ENCODE measurements around the gene DNAJC11.

The DNAJC11 gene

GRCh38 chr1:6694121-6694713, 7.4 kb downstream of the DNAJC11 start:
- DNase-seq (ENCODE audit: low spot score) = no peak

DNA sequence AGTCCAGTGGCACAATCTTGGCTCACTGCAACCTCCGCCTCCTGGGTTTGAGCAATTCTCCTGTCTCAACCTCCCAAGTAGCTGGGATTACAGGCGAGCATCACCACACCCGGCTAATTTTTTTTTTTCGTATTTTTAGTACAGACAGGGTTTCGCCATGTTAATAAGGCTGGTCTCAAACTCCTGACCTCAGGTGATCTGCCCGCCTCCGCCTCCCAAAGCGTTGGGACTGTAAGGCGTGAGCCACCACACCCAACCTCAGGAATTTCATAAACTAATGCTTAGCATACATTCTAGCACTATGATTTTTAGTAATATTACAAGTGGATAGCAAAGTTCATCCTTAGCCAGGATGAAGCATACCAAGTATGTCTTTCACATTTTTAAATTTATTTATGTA, 8.7 kb downstream of the DNAJC11 start:
- no peak for DNase-seq (ENCODE audit: low spot score)

DNA sequence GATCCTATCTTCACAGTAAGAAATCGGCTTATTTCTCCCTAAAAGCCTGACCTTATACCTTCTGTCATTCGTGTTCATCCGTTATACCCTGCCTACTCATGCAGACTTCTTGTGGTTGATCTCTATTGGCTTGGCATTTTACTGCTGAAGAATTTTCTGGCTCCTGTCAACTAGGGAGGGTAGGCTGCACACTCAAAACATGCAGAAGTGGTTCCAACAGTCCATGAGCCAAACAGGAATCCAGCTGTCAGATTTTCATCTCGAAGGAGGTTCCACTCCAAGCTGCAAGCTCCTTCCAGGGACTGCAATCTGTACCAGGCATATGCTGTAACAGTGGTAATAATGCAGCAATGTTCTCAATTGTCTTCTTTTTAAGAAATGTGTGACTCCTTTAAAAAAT, 10.1 kb downstream of the DNAJC11 start:
- DNase-seq (ENCODE audit: low spot score) = no peak

DNA sequence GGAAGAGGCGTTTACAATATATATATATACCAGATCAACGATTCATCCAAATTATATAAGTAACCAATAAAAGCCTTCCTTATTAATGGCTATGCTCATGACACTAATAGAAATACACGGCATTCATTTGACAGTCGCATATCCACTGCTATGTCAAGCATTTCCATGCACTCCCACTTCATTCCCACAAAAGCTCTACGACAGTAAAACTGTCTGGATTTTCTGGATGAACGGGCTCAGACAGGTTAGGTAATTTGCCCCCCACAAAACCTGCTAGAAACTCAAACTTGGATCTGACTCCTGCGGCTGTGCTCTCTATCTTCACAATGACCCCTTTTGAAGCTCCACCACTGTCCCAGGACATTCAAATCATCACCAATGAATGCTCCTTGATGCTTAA, 11.4 kb downstream of the DNAJC11 start:
- DNase-seq (ENCODE audit: low spot score) = no peak

DNA sequence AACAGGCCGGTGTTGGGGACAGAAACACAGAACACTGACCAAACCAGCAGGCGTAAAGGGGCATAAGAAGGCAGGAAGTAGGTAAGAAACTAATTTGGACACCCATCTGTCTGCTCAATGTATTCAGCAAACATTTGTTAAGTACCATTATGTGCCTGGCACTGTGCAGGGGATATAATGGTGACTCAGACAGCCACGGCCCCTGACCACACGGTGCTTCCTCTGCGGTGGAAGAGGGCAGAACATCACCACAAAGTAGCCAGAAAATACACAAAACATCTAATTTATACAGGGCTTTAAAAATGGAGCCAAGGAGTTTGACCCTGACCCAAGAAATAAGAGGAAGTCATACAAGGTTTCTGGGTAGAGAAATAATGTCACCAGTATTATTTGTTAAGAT, 12.9 kb downstream of the DNAJC11 start:
- DNase-seq (ENCODE audit: low spot score) = no peak

- no peak for DNase-seq (ENCODE audit: low spot score)
These were observed 13.6 kb downstream of the DNAJC11 start for GRCh38 chr1:6688001-6688400.

DNA sequence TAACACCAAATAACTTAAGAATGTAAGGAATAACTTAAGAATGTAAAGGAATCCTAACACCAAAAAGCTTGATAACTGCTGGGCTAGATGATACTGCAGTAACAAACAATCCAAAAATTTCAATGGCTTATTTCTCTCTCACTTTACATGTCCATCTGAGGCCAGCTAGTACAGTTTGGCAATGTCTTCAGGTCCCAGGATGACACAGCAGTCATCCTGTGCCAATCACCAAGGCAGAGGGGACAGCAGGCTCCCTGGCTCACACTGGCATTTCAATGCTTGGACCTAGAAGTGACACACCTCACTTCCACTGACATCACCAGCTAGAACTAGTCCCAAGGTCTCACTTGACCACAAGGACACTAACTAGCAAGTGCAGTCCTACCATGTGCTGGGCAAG, 15.3 kb downstream of the DNAJC11 start:
- no peak for DNase-seq (ENCODE audit: low spot score)

GRCh38 chr1:6685381-6685780, 16.2 kb downstream of the DNAJC11 start:
- no peak for DNase-seq (ENCODE audit: low spot score)

DNA sequence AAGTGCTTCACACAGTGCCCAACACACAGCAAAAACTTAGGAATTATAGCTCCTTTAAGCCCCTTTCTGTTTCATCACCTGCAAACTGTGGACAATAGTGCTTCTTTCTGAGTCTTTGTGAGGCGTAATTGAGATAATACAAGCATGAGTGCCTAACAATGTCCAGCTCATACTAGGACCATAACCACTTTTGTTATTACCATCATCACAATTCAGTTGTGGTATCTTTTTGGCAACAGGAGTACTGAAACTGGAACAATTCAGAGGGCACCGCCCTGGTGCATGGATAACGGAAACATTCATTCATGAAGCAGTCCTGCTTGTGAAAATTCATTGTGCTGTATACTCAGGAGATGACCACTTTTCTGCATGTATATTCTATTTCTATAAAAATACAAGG, 18.2 kb downstream of the DNAJC11 start:
- DNase-seq (ENCODE audit: low spot score) = no peak

- DNase-seq (ENCODE audit: low spot score) = no peak
These were observed 25.7 kb downstream of the DNAJC11 start for GRCh38 chr1:6675941-6676340.

DNA sequence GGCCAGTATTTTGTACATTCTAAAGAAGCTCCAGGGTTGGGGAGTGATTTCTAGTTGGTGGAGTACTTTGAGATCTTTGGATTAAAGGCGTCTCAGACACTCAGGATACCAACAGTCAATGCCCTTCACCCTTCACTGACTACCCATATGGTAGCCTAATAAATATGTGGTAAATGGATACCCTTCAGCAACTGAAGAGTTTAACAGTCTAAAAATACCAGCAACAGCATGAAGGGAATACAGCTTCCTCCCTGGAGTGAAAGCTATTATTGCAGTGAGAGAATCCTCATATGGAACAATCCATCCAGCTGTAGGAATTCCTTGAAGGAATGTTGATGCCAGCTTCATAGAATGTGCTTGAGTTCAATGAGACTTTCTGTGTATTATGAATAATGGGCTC, 26.8 kb downstream of the DNAJC11 start:
- no peak for DNase-seq (ENCODE audit: low spot score)

DNA sequence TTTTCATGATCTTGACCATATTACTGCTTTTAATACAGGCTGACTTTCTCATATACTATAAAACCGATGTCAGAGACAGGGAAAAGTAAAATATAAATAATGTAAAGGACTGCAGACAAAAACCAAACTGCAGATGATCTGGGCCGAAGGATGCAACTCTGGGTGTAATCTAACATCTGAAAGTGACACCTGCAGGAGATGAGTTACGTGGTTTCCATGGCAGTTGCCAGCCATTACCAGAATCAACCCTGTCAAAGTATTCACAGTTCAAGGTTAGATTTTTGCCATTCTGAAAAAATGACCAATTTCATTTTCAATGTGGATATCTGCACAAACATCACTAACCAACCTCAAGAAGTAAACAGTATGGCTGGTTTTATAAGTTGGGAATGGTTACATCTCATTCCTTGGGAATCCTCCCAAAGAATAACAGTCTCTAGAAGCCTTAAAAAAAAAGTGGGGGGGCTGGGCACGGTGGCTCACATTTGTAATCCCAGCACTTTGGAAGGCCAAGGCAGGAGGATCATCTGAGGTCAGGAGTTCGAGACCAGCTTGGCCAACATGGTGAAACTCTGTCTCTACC, 27.7 kb downstream of the DNAJC11 start:
- no peak for DNase-seq (ENCODE audit: low spot score)

GRCh38 chr1:6672558-6672957, 29.1 kb downstream of the DNAJC11 start:
- no peak for DNase-seq (ENCODE audit: low spot score)

GRCh38 chr1:6668503-6668902, 33.1 kb downstream of the DNAJC11 start:
- DNase-seq (ENCODE audit: low spot score) = no peak

- no peak for DNase-seq (ENCODE audit: low spot score)
These were observed 34.5 kb downstream of the DNAJC11 start for GRCh38 chr1:6667139-6667538.

GRCh38 chr1:6666696-6667095, 34.9 kb downstream of the DNAJC11 start:
- no peak for DNase-seq (ENCODE audit: low spot score)

DNA sequence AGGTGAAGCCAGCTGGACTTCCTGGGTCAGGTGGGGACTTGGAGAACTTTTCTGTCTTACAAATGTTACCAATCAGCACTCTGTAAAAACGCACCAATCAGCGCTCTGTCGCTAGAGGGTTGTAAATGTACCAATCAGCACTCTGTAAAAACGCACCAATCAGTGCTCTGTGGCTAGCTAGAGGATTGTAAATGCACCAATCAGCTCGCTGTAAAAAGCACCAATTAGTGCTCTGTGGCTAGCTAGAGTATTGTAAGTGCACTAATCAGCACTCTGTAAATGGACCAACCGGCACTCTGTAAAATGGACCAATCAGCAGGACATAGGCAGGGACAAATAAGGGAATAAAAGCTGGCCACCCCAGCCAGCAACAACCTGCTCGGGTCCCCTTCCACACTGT, 39.1 kb downstream of the DNAJC11 start:
- peak; percentile 34 for DNase-seq (ENCODE audit: low spot score)

DNA sequence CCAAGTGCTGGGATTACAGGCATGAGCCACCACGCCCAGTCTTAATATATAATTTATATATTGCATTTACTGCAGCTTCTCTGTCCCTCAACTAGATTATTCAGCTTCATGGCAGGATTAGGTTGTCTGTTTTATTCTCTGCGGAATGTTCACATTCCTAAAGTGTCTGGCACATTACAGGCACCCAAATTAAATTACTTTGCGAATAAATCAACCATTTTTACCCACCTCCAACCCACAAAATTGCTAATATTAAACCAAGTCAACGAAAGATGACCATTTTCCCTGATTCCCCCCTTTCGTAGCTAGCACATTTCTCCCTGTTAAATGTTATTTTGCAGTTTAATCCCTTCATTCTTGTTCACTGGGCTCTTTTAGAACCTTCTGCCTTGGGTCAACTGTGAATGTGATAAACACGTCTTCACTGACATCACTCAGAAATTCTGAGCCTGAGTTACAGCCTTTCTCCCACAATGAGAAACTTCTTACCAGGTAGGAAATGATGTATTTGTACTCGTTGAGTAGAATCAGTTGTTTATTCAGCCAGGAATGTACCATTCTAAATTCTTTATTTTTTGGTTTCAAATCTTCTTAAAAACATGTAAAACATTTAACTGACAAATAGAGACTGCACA, 41.1 kb downstream of the DNAJC11 start:
- no peak for DNase-seq (ENCODE audit: low spot score)

- DNase-seq (ENCODE audit: low spot score) = no peak
These were observed 43.1 kb downstream of the DNAJC11 start for GRCh38 chr1:6658359-6659060.

DNA sequence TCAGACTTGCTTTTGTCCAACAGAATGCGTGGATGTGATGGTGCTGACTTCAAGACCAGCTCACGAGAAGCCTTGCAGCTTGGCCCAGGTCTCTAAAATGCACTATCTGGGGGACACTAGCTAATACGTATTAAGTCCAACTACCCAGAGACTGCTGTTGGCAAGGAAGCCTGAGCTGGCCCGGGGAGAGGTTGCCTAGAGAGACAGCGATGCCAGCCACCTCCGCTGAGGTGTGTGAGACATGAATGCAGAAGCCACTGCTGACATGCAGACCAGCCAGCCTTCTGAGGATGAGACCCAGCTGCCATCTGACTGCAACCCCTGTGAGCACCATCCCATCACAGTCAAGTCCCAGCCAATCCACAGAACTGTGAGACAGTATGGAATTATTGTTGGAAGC, 44.5 kb downstream of the DNAJC11 start:
- DNase-seq (ENCODE audit: low spot score) = no peak

- no peak for DNase-seq (ENCODE audit: low spot score)
These were observed 48.0 kb downstream of the DNAJC11 start for GRCh38 chr1:6653436-6654290.

GRCh38 chr1:6652986-6653385, 48.6 kb downstream of the DNAJC11 start:
- DNase-seq (ENCODE audit: low spot score) = no peak

Data from NAMALWA (cell line).